ENCODE measurements around the gene CHRNB2.
A peak's percentile ranks its signal among the peaks of the same experiment; 100 is the strongest.

Gene CHRNB2

DNA sequence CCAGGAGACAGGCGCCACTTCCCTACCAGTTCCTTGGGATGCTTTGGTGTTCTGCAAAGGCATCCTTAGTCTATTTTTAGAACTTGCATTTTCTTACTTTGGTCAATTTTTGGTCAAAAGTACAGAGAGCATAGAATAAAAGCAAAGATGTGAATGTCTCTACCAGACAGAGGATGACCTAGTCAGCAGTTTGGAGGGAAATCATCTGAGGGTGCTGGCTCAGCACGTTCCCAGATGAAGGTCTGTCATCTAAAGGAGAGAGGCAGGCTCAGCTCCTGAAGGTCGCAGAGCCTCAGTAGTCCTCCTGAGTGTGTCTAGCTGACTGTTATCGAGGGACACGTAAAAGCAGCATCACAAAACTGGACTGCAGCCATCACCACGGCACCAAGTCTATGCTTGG, 15.3 kb downstream of the CHRNB2 start:
- no peak for DNase-seq

DNA sequence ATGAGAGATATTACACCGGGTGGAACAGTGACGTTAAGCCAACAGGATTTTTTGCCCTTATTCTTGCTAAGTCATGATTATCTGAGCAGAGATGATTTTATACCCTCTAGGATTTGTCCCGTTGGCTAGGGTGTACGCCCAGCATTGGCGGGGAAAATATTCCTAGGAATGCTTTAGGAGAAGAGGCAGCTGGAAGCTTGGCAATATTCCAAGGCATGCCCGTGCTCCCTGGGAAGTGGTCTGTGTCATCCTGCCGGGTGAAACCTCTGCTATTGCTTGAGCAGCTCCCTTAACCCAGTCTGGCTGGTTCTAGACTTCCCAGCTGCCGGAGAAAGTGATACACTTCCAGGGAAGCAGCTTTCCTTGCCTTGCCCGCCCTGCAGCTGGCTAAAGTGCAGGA, 16.2 kb downstream of the CHRNB2 start:
- DNase-seq = no peak

DNA sequence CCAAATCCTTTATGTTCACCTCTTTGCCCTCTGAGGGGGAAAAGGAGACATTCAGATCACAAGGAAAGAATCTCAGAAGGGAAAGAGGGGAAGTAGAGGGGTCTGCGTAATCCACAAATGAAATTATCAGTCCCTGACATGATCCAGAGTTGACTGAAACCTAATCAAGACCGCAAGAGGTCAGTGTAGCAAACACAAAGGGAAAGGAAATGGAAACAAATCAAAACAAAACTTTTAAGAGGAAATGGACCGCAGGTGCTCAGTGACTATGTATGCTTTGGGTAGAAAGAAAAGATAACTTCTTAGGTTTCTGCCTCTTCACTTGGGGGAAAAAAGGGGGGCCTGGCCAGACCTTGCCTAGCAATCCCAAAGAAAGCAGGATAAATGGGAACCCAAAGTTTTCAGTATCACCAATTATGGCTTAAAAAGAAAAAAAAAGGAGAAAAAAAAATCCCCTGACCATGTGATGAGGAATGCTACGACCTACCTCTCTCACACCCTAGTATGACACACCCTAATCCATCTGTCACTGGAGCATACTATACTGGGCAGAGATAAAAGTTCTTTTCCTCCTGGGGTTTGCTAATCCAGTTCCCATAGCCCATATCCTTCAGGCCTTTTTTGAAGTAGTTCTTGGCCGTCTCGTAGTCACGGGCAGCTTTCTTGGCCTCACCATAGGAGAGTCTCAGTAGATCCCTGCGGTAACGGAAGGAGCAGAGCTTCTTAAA, 16.9 kb downstream of the CHRNB2 start:
- DNase-seq = no peak

DNA sequence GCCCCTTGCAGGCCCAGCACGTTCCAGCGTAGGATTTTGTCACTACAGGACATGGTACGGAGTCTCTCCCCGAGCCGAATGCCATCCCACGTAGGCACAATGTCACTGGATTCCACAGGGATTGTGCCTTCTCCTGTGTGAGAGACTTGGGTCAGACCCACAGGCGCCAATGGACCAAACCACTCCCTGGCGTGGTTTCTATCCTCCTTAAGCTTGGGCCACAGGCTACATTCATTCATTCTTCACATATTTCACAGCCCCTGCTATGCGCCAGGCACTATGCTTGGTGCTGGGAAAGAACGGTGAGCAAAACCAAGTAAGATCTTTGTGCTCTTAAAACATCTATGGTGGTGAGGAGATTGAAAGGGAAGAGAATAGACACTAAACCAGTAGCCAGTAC, 18.7 kb downstream of the CHRNB2 start:
- no peak for DNase-seq

DNA sequence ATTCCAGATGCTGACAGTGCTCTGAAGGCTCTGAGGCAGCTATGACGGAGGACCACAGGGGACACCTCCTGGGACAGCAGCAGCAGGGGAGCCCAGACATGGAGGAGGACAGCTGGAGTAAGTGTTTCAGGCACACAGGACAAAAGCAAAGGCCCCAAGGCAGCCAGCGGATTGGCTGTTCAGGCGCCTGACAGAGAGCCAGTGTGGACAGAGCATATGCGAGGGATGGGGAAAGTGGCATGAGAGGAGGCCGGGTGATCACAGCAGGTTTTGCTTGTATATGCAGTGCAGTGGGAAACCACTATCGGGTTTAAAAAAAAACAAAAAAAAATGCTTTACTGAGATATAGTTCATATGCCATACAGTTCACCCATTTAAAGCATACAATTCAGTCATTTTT, 19.1 kb downstream of the CHRNB2 start:
- DNase-seq = no peak

DNA sequence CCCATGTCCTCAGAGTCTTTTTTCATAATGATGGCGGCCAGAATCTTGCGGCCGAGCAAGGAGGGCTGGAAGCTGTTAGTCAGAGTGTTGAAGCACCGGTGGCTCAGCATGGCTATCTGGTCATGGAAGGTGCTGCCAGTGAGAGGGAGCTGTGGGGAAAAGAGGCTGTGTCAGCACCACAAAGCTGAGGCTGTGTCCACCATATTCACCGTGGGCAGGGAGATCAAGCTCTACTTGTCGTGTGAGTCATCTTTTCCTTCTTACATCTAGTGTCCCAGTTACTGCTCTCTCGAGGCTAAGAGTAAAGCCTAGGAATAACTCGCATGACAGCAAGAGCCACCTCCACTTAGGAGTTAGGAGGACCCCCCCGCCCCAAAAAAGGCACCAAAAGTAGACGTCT, 22.2 kb downstream of the CHRNB2 start:
- no peak for DNase-seq

DNA sequence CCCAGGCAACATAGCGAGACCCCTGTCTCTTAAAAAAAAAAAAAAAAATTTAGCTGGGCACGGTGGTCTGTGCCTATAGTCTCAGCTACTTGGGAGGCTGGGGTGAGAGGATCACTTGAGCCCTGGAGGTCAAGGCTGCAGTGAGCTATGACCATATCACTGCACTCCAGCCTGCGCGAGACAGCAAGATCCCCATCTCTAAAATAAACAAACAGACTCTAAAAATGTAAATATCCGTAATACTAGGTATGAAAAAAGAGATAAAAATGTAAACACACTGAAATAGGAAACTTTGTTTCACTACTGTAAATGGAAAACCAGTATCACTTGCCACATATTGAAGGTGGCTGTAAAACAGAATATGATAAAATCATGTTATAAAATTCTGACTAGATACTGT, 23.2 kb downstream of the CHRNB2 start:
- no peak for DNase-seq

DNA sequence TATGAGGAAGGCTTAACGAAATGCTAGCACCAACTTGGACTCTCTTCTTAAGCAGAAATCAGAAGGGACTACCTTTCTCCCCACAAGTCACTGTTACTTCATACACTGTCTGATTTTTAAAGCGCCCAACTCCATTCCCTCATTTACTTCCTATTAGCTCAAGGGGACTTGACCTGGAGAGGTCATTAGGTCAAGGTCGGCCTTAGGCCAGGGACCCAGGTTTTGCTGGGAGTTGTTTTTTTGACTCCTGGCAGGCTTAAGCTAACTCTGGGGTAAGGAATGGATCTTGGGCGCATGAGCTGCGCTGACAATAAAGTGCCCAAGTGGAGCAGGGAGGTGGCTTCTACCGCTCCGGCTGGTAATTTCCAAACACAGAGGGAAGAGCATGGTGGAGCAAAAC, 23.6 kb downstream of the CHRNB2 start:
- DNase-seq = no peak

DNA sequence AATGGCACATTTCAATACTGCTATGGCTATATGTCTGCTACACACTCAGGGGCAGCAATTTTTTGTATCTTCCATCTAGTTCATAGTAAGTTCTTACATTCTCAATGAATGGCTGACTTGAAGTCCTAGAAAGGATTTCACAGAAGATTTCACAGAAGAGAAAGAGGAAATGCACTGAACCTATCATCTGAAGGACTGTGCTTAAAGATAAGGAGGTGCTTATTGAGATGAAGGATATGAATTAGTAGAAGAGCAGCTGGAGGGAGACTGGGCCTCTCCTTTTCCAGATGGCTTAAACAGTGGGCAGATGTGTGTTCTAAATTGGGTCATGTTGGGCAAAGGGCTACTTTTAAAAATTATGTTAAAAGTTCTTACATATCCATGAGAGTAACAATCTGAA, 25.8 kb downstream of the CHRNB2 start:
- DNase-seq = no peak

DNA sequence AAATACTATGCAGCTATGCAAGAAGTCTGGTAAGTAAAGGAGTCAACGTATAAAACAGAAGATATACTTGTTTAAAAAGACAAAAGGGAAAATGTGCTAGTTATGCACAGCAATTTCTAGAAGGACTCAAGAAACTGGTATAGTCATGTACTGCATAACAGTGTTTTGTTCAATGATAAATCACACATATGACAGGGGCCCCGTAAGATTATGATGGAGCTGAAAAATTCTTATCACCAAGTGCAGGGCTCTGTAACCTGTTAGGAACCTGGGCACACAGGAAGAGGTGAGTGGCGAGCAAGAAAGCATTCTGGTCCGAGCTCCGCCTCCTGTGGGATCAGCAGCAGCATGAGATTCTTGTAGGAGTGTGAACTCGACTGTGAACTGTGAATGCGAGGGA, 27.2 kb downstream of the CHRNB2 start:
- DNase-seq = no peak

DNA sequence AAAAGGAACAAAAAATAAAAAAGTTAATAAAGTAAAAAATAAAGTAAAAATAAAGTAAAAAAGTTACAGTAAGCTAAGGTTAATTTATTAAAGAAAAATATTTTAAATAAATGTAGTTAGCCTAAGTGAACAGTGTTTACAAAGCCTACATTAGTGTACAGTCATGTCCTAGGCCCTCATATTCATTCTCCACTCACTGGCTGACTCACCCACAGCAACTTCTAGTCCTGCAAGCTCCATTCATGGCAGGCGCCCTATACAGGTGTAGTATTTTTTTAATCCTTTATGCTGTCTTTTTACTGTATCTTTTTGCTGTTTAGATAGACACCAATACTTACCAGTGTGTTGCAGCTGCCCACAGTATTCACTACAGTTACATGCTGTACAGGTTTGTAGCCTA, 28.0 kb downstream of the CHRNB2 start:
- DNase-seq = no peak

DNA sequence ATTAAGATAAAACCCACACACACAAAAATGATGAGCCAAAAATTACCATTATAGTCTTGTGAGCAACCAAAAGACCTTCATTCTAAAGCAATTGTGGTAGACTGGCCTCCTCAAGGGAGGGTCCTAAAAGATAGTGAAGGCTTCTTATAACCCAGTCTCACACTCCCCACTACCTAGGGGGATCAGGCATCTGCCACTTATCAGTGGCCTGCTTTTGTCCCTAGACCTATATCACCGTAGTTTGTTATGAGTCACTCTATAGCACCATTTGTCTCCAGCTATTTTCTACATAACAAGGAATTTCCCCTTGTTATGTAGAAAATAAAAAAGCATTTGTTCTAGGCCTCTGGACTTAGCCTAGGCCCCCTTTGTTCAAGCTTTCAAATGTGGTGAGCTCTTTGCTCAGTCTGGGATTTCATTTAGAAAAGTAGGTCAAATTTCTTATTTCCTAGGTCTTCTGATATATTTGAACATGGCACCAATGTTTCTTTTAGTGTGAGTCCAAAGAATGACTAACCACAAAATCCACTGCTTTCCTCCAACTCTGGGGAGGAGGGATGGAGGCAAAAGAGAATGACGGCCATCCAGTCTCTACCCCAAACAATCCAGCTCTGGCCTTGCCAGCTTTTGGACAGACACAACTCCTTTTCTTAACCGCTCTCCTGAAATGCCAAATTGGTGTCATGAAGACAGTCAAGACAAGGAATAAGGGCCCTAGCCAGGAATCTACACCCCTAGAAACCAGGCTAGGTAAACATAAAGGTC, 31.5 kb downstream of the CHRNB2 start:
- no peak for DNase-seq

DNA sequence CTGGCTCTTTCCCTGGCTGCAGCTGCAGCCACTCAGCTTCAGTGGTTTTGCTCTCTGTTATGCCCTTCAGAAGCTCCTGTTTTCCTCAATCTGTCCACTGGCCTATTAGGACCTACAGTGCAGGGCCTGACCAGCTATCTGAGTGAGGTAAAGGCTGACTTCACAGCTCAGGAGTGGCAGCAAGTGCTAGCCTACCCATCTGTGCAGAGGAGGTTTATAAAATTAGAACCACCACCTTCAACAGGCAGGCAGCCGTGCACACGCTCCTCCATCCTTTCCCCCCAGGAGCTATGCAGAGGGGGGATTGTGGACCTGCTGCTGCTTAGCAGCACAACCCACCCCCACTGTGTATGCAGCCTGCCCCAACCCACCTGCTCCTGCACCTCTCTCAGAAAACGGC, 32.1 kb downstream of the CHRNB2 start:
- no peak for DNase-seq

DNA sequence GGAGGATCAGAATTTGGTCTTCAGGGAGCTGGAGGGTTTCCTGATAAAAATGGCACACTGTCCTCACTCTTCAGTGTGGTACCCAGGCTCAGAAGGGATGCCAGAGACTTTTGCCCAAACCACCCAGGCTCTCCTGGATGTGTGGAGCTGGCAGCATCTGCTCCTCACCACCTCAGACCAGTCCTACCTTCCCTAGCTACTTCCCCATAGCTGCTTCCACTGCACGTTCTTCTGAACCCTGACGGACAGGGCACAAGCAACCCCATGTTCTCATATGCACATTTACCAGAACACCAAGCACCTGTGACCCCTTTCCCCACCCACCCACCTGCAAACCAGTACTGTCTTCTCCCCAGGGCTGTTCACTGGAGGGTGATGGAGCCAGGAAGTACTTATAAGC, 35.7 kb downstream of the CHRNB2 start:
- DNase-seq = no peak

DNA sequence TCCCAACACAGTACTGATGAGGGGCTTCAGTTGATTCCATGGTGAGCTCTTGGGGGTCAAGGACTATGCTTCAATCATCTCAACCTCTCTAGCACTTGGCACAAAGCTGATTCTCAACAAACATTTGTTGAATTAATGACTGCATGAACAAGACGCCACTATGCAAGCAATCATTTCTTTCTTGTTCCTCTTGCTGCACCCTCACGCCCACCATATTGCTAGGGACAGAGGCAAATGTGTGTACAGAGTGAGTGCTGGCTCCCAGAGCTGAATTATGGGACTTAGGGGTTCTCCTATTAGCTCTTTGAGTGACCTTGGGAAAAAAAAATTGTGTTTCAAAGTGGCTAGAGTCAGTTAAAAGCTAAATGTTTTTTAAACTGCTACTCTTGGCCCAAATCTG, 38.0 kb downstream of the CHRNB2 start:
- no peak for DNase-seq

DNA sequence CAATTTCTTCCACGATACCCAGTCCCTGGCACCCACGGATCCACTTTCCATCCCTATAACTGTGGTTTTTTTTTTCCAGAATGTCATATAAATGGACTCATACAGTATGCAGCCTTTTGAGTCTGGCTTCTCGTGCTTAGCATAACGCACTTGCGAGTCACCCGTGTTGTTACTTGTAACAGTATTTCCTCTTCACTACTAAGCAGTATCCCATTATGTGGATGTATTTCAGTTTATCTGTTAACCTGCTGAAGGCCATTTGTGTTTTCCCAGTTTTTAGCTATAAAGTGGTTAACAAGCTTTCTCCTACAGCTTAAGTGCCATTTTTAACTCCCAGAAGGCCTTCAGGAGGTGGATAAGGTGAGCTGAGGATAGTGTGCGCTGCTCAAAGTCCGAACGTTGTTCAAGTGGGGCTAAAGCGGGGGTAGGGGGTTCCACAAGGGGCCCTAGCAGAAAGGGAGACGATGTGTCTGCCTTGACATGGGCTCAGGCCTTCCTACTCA, 39.6 kb downstream of the CHRNB2 start:
- DNase-seq = no peak

DNA sequence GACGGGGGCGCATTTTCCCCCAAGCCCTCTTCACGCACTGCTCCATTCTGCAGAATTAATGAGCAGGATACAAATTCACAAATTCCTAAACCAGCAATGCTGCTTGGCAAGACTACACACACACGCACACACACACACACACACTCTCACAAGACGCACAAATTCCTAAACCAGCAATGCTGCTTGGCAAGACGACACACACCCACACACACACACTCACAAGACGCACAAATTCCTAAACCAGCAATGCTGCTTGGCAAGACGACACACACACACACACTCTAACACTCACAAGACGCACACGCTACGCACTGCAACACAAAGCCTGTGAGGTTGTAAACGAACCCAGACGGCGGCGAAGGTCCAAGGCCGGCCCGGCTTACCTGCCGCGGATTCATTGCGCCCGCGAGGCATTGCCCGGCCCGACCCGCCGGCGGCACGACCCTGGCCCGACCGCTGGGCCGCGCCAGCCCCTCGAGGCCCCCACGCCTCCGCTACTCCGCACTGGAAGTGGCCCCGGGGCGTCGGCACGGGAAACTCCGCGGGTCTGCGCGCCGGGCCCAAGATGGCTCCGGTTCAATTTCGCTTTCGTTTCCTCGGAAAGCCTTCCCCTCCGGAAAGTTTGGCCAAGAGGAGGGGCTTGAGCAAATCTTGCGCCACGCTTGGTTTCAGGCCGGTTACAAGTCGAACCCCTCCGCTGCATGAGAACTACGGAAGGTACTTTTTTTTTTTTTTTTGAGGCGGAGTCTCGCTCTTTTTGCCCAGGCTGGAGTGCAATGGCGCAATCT, 40.2 kb downstream of the CHRNB2 start, which contains the start of gene ADAR:
Gene ADAR (minus strand): TSS at position 578 of the 788 bp plus-strand sequence. CDS start 180 bp downstream, at position 398.
- peak; percentile 95 for DNase-seq

DNA sequence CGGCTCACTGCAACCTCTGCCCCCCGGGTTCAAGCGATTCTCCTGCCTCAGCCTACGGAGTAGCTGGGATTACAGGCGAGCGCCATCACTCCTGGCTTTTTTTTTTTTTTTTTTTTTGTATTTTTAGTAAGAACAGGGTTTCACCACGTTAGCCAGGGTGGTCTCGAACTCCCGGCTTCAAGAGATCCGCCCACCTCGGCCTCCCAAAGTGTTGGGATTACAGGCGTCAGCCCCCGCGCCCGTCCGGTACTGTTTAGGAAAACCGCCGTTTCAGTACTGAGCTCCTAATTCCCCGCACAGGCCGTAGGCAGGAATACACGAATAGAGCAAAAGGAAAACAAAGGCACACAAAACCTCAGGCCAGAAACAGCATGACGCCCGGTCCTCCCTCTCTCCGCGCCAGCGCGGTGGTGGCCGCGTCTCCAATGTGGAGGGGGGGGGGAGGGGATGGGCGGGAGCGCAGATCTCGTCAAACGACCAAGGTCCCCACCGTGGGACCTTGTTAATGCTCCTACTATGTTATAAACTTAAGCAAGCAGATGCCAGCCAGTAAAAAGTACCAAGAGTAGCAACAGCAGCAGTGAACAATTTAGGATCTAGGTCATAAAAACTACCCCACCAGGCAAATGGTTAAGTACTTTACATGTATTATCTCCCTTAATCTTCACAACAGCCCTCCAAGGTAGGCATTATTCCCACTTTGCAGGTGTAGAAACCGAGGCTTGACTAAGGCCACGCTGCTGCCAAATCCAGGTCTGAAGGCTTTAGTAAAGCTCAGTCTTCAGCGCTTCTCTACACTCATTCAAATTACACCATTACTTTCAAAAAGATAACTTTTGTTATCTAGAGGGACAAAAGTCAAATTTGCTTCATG, 41.1 kb downstream of the CHRNB2 start:
- peak; percentile 88 for DNase-seq

DNA sequence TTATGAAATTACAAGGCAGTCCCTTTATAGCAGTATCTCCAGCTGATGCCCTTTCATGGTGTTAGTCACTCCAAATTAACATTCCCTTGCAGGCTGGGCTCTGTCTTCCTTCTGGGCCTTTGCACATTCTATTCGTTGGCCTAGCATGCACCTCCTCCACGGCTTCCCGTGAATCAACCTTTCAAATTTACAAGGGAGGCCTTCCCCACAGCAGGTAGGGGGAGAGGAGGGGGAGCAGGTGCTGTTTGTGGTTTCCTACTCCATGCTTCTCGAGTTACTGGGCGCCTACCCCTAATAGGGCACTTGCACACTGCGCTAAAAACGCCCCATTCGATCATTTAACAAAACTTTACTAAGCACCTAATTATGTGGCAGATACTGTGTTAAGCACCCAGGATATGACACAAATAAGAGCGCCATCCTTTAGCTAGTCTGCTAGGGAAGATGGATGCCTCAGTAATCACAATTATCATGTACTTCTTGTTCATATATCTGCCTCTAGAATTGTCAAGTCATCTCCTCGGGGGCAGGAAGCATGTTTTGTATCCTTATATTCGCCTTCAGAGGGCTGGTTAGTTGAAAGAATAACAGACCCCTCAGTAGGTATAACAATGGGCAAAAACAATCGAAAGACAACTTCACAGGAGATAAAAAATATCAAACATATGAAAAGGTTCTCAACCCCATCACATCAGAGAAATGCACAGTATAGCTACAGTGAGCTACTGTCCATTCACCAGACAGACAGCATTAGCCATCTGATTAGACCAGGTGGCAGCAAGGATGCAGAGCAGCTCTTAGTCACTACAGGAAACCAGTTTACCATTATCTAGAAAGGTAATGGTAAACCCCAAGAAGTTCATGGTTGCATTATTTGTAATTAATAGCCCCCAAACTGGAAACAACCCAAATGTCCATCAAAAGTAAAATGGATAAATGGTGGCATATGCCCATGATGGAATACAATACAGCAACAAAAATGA, 42.1 kb downstream of the CHRNB2 start:
- no peak for DNase-seq

DNA sequence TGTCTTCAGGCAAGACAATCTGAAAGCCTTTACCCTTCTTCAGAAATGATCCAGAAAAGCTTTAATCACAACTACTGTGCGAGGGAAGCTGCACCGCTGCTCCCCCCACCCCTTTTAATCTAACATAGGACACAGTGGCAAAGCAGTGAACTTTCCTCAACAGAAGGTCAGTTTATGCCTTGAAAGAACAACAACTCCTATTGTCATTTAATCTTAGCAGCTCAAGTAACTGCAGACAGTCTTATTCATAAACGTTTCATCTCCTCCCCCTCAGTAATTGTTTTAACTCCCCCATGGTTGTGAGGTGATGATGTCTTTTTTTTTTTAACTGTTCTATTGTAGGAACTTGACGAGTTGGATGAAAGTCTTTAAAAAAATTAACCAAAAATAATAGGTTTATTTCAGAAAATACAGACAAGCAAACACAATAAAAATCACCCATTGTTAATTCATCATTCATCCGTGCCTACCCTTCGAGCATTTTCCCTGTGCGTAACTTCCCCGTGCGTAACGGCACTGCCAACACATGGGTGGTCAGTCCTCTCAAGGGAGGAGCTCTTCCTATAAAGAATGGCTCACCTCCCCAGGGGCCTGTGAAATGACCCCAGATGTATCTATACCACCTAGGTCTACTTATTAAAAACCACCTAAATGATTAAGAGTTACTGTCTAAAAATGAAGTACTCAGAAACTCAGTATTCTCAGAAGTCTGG, 43.7 kb downstream of the CHRNB2 start:
- peak; percentile 50 for DNase-seq

DNA sequence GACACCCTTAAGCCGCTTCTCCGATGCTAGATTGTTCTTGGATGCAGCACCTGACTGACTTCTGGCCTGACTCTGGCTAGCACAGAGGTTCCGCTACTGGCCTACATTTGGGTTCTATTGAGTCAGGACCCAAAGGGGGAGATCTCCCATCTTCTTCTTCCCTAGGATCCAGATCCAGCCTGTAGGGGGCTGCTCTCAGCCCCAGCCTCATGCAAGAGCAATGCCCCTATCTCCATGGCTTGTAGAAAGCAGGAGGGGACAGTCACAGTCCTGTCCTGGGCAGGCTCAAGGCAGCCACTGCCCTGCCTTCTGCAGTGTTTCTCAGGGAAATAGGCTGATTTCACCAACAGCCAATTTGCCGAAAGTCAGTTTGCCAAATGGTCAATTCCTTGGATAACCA, 46.7 kb downstream of the CHRNB2 start:
- no peak for DNase-seq

Data from eye (tissue), 1 donor.